CD4-positive, alpha-beta T cell treated with Interleukin-12 subunit alpha and Interleukin-12 subunit beta, for 1 hour (primary cell): Measurements from ENCODE around the gene CACNA1D.
"Not testable (repeated sequence)": the region's sequence is repeated elsewhere in the genome, so short reads cannot be mapped to it uniquely, and the experiment has no call there.

Experiments
- DNase-seq: peaks from one replicate; pipeline ENCODE4 v3.0.0-alpha.2; 2020

The CACNA1D gene

DNA sequence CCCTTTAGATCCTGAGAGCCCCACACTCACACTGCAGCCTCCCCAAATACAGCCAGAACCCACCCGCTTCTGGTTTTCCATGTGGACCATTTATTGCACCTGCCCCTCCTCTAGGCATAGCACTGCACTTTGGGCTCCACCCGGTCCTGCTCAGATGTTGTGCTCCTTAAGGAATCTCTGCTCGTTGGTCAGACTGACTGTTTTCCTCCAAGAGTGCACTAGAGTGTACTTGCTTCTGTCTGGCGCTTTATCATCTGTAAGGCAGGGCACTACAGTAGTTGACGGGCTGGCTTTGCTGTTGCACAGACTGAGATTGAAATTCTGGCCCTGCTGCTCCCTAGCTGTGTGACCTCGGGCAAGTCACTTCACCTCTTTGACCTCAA is 124.1 kb downstream of the CACNA1D start:
- DNase-seq = no peak

DNA sequence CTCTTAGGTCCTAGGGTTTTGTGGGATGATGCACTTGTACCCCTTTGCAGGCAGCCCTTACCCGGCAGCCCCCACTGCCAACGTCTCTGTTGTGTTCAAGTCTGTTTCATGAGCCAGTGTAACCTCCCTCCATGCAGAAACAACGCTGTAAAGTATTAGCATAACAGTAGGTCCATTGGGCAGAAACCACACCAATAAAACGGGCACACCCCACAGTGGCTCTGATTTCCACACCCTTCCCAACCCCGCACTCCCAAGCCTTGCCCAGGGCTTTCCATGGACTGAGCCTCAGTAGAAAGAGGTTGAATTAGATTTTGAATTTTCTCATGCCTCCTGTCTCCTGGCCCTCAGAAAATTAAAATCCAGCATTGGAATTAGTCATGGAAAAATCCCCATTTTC is 124.5 kb downstream of the CACNA1D start:
- DNase-seq = no peak

GRCh38 chr3:53624061-53624857 is 129.8 kb downstream of the CACNA1D start:
- DNase-seq = no peak

- no peak for DNase-seq
Measured at GRCh38 chr3:53626876-53627275, 132.5 kb downstream of the CACNA1D start.

GRCh38 chr3:53628536-53629401 is 134.4 kb downstream of the CACNA1D start:
- no peak for DNase-seq

- no peak for DNase-seq
Measured at GRCh38 chr3:53629402-53629723, 135.0 kb downstream of the CACNA1D start.

DNA sequence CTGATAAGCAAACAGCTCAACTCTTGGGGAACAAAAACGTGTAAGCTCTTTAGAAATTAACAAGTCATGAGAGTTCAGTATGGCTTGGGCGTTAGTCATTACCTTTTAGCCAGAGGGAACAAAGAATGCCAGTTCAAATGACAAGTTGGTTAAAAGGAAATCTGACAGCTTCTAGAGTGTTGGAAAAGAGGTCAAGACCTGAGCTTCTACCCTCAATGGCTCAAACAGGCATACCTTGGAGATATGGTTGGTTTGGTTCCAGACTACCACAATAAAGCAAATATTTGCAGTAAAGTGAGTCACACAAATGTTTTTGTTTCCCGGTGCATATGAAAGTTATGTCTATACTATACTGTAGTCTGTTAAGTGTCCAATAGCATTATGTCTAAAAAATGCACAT is 136.1 kb downstream of the CACNA1D start:
- DNase-seq = no peak

DNA sequence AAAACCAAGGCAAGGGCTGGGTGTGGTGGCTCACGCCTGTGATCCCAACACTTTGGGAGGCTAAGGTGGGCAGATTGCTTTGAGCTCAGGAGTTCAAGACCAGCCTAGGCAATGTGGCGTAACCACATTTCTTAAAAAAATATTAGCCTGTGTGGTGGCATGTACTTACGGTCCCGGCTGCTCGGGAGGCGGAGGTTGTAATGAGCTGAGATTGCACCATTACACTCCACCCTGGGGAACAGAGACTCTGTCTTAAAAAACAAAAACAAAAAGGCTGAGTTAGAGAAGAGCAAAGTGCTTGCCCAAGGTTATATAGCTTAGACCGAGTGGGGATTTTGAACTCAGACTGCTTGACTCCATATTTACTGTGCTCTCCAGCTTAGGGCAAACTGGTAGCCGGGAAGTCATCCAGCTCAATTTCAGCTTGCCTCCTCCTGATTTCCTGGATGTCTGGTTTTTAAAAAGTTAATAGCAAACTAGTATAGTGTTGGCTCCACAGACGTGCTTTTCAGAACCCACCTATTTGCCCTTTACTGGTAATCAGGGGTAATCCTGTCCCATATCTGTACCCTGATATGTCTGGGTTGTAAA is 138.9 kb downstream of the CACNA1D start:
- DNase-seq = no peak

- no peak for DNase-seq
Measured at GRCh38 chr3:53635041-53635440, 140.6 kb downstream of the CACNA1D start.

GRCh38 chr3:53638806-53639205 is 144.4 kb downstream of the CACNA1D start:
- DNase-seq = not testable (repeated sequence)

- DNase-seq = no peak
Measured at GRCh38 chr3:53641397-53641796, 147.0 kb downstream of the CACNA1D start.

DNA sequence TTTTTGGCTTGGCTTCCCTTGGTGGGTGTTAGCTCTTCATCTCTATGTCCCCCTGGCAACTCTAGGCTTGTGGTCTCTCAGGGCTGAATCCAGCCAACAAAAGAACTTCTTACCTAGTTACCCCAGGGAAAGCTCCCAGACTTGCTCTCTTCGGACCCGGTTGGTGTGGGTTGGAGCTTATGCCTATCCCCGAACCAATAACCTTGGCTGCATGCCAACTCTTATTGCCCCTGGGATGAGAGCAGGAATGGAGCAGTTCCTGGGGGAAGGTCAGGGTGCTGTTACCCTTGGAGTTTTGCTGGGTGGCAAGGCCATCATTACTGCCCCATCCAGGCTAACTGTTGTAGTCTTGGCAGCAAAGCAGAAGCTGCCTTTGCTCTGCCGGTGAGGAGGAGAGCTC is 147.8 kb downstream of the CACNA1D start:
- DNase-seq = no peak

GRCh38 chr3:53643757-53644156 is 149.3 kb downstream of the CACNA1D start:
- DNase-seq = no peak

GRCh38 chr3:53645754-53646153 is 151.3 kb downstream of the CACNA1D start:
- DNase-seq = no peak

GRCh38 chr3:53646723-53647122 is 152.3 kb downstream of the CACNA1D start:
- DNase-seq = no peak

DNA sequence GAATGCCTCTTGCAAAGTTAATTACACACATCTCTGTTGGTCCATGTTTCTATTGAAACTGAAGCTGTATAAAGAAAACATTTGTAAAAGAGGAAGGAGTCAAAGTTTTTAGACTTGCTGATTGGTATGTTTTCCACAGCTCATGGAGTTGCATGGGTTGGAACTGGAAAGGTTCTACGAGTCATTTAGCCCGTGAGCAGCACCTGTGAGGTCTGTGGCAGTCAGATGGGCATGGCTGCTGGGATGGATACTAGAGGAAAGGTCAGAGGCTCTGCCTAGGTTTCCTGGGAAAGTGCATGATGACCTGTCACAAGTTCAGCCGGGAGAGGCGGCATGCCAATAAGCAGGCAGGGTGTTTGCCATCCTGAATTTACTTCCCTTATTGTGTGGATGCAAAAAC is 155.4 kb downstream of the CACNA1D start:
- DNase-seq = no peak

GRCh38 chr3:53650424-53650823 is 156.0 kb downstream of the CACNA1D start:
- DNase-seq = no peak

GRCh38 chr3:53650928-53651661 is 156.7 kb downstream of the CACNA1D start:
- DNase-seq = no peak

GRCh38 chr3:53651927-53652326 is 157.5 kb downstream of the CACNA1D start:
- no peak for DNase-seq

GRCh38 chr3:53657651-53658050 is 163.2 kb downstream of the CACNA1D start:
- no peak for DNase-seq

GRCh38 chr3:53658613-53659193 is 164.3 kb downstream of the CACNA1D start:
- no peak for DNase-seq

DNA sequence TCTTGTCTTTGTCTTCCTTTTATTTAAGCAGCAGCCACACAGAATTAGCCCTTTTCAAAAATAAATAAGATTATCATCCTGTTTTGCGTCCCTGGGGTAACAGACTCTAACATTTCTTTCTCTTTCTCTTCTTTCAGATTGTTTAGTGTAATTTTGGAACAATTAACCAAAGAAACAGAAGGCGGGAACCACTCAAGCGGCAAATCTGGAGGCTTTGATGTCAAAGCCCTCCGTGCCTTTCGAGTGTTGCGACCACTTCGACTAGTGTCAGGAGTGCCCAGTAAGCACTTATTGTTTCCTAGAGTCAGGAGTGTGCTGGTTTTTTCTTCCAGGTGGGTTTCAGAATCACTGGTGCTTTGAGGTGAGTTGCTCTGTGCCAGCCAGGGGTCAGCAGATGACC is 165.6 kb downstream of the CACNA1D start:
- DNase-seq = no peak

GRCh38 chr3:53661480-53661879 is 167.1 kb downstream of the CACNA1D start:
- DNase-seq = no peak
